Kidney (tissue), 14 donors: ENCODE measurements around the gene CNOT4. TPM values are rescaled to one million over a fixed set of nuclear protein-coding genes. Genes with fewer than 3 reads are reported as not detected.
"Not testable (repeated sequence)": the region's sequence is repeated elsewhere in the genome, so short reads cannot be mapped to it uniquely, and the experiment has no call there.

Experiments used
- DNase-seq, 5 donors: peaks; one replicate each; pipeline ENCODE4 v3.0.0-alpha.2; 2013 to 2020
- FAIRE-seq: peaks from 2 replicates; lab custom pipeline; 2012; peaks lifted over from hg19 to GRCh38; lab: Jason Lieb, UNC
- H3K27ac ChIP-seq, 2 donors: one replicate each; pipeline ENCODE4 v1.7.0; 2013; ENCODE audit warnings: low read depth in 2 of 2, low read length in 2 of 2, inconsistent platforms in 1 of 2
- H3K27me3 ChIP-seq: one replicate; pipeline ENCODE4 v1.7.1; 2013; ENCODE audit warnings: low read length, inconsistent platforms; ENCODE audit not compliant: control insufficient read depth, insufficient read depth
- H3K36me3 ChIP-seq, 3 donors: one replicate each; pipeline versions ENCODE4 v1.7.0 to v1.7.1; 2013; ENCODE audit warnings: low read length in 3 of 3, control low read depth in 1 of 3, inconsistent platforms in 1 of 3; ENCODE audit not compliant: insufficient read depth in 3 of 3, control insufficient read depth in 2 of 3
- H3K4me1 ChIP-seq, 3 donors: one replicate each; pipeline versions ENCODE4 v1.7.0 to v1.7.1; 2013; ENCODE audit warnings: low read length in 3 of 3, inconsistent platforms in 1 of 3, low read depth in 1 of 3; ENCODE audit not compliant: control insufficient read depth in 2 of 3, insufficient read depth in 2 of 3
- H3K4me3 ChIP-seq, 3 donors: one replicate each; pipeline versions ENCODE4 v1.7.0 to v1.8.1; 2013; ENCODE audit warnings: low read length in 3 of 3, control low read depth in 1 of 3, inconsistent platforms in 1 of 3
- H3K9ac ChIP-seq, 3 donors: one replicate each; pipeline versions ENCODE4 v1.7.0 to v1.7.1; 2013; ENCODE audit warnings: low read length in 3 of 3, control low read depth in 1 of 3, inconsistent platforms in 1 of 3
- H3K9me3 ChIP-seq, 3 donors: one replicate each; pipeline versions ENCODE4 v1.7.0 to v1.7.1; 2013; ENCODE audit warnings: low read length in 3 of 3, control low read depth in 1 of 3, inconsistent platforms in 1 of 3; ENCODE audit not compliant: control insufficient read depth in 2 of 3, insufficient read depth in 1 of 3
- CTCF ChIP-seq: IDR thresholded peaks from 3 replicates; pipeline ENCODE4 v1.5.1; 2012; ENCODE audit warnings: mild to moderate bottlenecking, moderate library complexity, borderline replicate concordance; ENCODE audit not compliant: insufficient read depth; ENCODE audit errors: extremely low read depth
- intact Hi-C: fragments of 100-400 bp; cut with DNase I; formaldehyde crosslinking; loops from one replicate; pipeline ENCODE4 v1.11.1; 2022
- polyA plus RNA-seq: library from polyadenylated mRNA; stranded (reverse); fragments of 350-450 nt; fragmentation: Illumina TruSeq; extraction: RNeasy Lipid Tissue Mini Kit (QIAGEN cat#74804); gene quantifications from one replicate; pipeline ENCODE4 v1.2.3, GENCODE V29; 2014; ENCODE audit warnings: low read depth, low replicate concordance; ENCODE audit not compliant: insufficient read depth
- total RNA-seq: library from RNA; stranded (reverse); fragmentation: NEBNext Ultra II Directional; extraction: Animal tissue kit (Norgen Biotek cat#: 25700); gene quantifications from one replicate; pipeline ENCODE4 v1.2.1, GENCODE V29; 2021
- donor health status: control.
- donor health status: control.
- donor health status: control.
- donor health status: control.
- donor health status: control.
- donor health status: DM: yes; HTN: yes; CAD: no.
- donor health status: Normal renal cell carcinoma (clear cell type).

CNOT4 gene
- total and polyA plus RNA-seq, 2 donors from 2014 or later, result 8.4 to 26.2 TPM

DNA sequence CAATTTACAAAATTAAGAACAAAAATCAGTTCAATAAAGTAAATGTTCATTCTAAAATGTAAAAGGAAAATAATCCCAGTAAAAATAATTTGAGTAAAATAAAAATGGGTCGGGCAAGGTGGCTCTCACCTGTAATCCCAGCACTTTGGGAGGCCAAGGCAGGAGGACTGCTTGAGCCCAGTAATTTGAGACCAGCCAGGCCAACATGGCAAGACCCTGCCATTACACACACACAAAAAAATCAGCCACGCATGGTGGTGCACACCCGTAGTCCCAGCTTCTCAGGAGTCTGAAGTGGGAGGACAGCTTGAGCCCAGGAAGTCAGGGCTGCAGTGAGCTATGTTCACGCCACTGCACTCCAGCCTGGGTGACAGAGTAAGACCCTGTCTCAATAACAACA is 34.4 kb downstream of the CNOT4 start:
- FAIRE-seq, result no peak

DNA sequence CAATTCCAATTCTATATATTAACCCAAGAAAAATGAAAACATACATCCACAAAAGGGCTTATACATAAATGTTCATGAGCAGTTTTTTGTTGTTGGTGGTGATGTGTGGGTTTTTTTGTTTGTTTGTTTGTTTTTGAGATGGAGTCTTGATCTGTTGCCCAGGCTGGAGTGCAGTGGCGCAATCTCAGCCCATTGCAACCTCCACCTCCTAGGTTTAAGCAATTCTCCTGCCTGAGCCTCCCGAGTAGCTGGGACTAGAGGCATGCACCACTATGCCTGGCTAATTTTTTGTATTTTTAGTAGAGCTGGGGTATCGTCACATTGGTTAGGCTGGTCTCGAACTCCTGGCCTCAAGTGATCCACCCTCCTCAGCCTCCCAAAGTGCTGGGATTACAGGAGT is 40.2 kb downstream of the CNOT4 start:
- H3K9me3 ChIP-seq, H3K27me3 ChIP-seq, H3K4me3 ChIP-seq, FAIRE-seq, H3K36me3 ChIP-seq, H3K27ac ChIP-seq, intact Hi-C loops, H3K9ac ChIP-seq, DNase-seq, H3K4me1 ChIP-seq: not testable (repeated sequence)

More for the DNA sequence above, 34.4 kb downstream of the CNOT4 start:
- Histone ChIP-seq H3K27me3 (no peaks in the 10 kb centered on the region), H3K9me3 (no peaks in the 10 kb centered on the region), H3K4me3 (no peak overlapping the region), H3K27ac (no peak overlapping the region), H3K4me1 (no peaks in the 10 kb centered on the region), H3K36me3 (no peaks in the 10 kb centered on the region), H3K9ac (no peak overlapping the region)
- TF ChIP-seq CTCF, result no peak
- intact Hi-C loops, result no loop called here
- no peak for DNase-seq

GRCh38 chr7:135467207-135467711 is 42.6 kb downstream of the CNOT4 start:
- FAIRE-seq (no peak), DNase-seq (no peak)
- intact Hi-C loops, result no loop called here
- no peak overlapping the region for H3K4me3 ChIP-seq
- no peak overlapping the region for H3K9ac ChIP-seq
- H3K4me1 ChIP-seq, result no peaks in the 10 kb centered on the region
- no peak overlapping the region for H3K27ac ChIP-seq
- TF ChIP-seq CTCF, result no peak
- no peaks in the 10 kb centered on the region for H3K27me3 ChIP-seq
- H3K9me3 ChIP-seq, result no peaks in the 10 kb centered on the region
- no peaks in the 10 kb centered on the region for H3K36me3 ChIP-seq

- no peak for TF ChIP-seq CTCF
- no peak overlapping the region for H3K27ac ChIP-seq
- no peak overlapping the region for H3K9ac ChIP-seq
- DNase-seq, result no peak
- no peaks in the 10 kb centered on the region for H3K4me1 ChIP-seq
- intact Hi-C loops, result no loop called here
- no peaks in the 10 kb centered on the region for H3K36me3 ChIP-seq
- H3K27me3 ChIP-seq, result no peaks in the 10 kb centered on the region
- H3K9me3 ChIP-seq, result no peaks in the 10 kb centered on the region
- H3K4me3 ChIP-seq, result no peak overlapping the region
- no peak for FAIRE-seq
These were observed 43.3 kb downstream of the CNOT4 start for GRCh38 chr7:135466442-135467206.
